IMR-90 (cell line): ENCODE measurements around the gene FERMT2. TPM values are rescaled to one million over a fixed set of nuclear protein-coding genes. Genes with fewer than 3 reads are reported as not detected.

ENCODE experiments used
- ATAC-seq: fragments of 200-7000 bp; cut with Tn5 transposase; 2 replicates; pipeline ENCODE4 v1.9.1; 2020; ENCODE audit warnings: low read depth, mild to moderate bottlenecking, moderate library complexity
- BruUV-seq: library from RNA; stranded (reverse); fragments of 400-500 nt; replicated peaks from 2 replicates; lab custom pipeline; 2021; lab: Mats Ljungman, UMichigan
- CTCF ChIA-PET: fragments of 300-600 bp; formaldehyde crosslinking; extraction: SDS; loops from one replicate; lab custom pipeline; 2021; ENCODE audit warnings: antibody characterized with exemption; lab: Yijun Ruan, JAX
- POLR2A ChIA-PET: fragments of 300-600 bp; sonication (Branson Sonifier 250); formaldehyde crosslinking; loops from one replicate; lab custom pipeline; 2022; ENCODE audit warnings: antibody characterized with exemption; ENCODE audit not compliant: unreplicated experiment; lab: Charles Lee
- DNase-seq: peaks from one replicate; pipeline ENCODE4 v3.0.0; 2013
- H2AFZ ChIP-seq: replicated peaks from 2 replicates; pipeline ENCODE3; 2013; ENCODE audit warnings: low read length, mild to moderate bottlenecking; ENCODE audit not compliant: poor library complexity
- H2AK5ac ChIP-seq: 2 replicates; pipeline ENCODE4 v1.6.1; 2013; ENCODE audit warnings: low read depth, low read length, inconsistent platforms
- H2AK9ac ChIP-seq: replicated peaks from 2 replicates; pipeline ENCODE3; 2013; ENCODE audit warnings: mild to moderate bottlenecking, low read depth, low read length, moderate library complexity; ENCODE audit not compliant: poor library complexity
- H2BK120ac ChIP-seq: 2 replicates; pipeline ENCODE4 v1.6.1; 2013; ENCODE audit warnings: low read depth, low read length, inconsistent platforms
- H2BK15ac ChIP-seq: 3 replicates; pipeline ENCODE4 v1.6.1; 2013; ENCODE audit warnings: low read depth, low read length, inconsistent platforms
- H2BK20ac ChIP-seq: 2 replicates; pipeline ENCODE4 v1.6.1; 2013; ENCODE audit warnings: low read depth, mild to moderate bottlenecking, inconsistent platforms, low read length, moderate library complexity
- H2BK5ac ChIP-seq: 2 replicates; pipeline ENCODE4 v1.6.1; 2013; ENCODE audit warnings: mild to moderate bottlenecking, low read depth, low read length, inconsistent platforms; ENCODE audit not compliant: poor library complexity, severe bottlenecking
- H3K14ac ChIP-seq: replicated peaks from 2 replicates; pipeline ENCODE4 v1.6.1; 2013; ENCODE audit warnings: low read depth, low read length, inconsistent platforms
- H3K18ac ChIP-seq: 2 replicates; pipeline ENCODE4 v1.6.1; 2013; ENCODE audit warnings: low read depth, low read length, control low read depth
- H3K23ac ChIP-seq: 2 replicates; pipeline ENCODE4 v1.6.1; 2013; ENCODE audit warnings: low read depth, low read length, inconsistent platforms
- H3K27ac ChIP-seq: 2 replicates; pipeline ENCODE4 v1.5.1; 2013; ENCODE audit warnings: mild to moderate bottlenecking, control low read depth, low read length; ENCODE audit not compliant: insufficient read depth
- H3K27me3 ChIP-seq: 2 replicates; pipeline ENCODE4 v1.6.1; 2013; ENCODE audit warnings: low read length; ENCODE audit not compliant: control insufficient read depth, insufficient read depth
- H3K36me3 ChIP-seq: 2 replicates; pipeline ENCODE4 v1.6.1; 2013; ENCODE audit warnings: low read length, mixed read lengths; ENCODE audit not compliant: control insufficient read depth, insufficient read depth
- H3K4ac ChIP-seq: 2 replicates; pipeline ENCODE4 v1.6.1; 2013; ENCODE audit warnings: low read depth, low read length, inconsistent platforms
- H3K4me1 ChIP-seq: 2 replicates; pipeline ENCODE4 v1.6.1; 2013; ENCODE audit warnings: low read length, mixed read lengths; ENCODE audit not compliant: control insufficient read depth, insufficient read depth
- H3K4me2 ChIP-seq: 2 replicates; pipeline ENCODE4 v1.6.1; 2013; ENCODE audit warnings: low read depth, mild to moderate bottlenecking, control low read depth, low read length, moderate library complexity
- H3K4me3 ChIP-seq: 2 replicates; pipeline ENCODE4 v1.5.1; 2013; ENCODE audit warnings: low read depth, mild to moderate bottlenecking, control low read depth, low read length, moderate library complexity; ENCODE audit not compliant: insufficient read depth
- H3K56ac ChIP-seq: 2 replicates; pipeline ENCODE4 v1.6.1; 2013; ENCODE audit warnings: low read length, inconsistent platforms; ENCODE audit not compliant: insufficient read depth; ENCODE audit errors: extremely low read depth
- H3K79me1 ChIP-seq, 2 experiments: 2 replicates each; pipeline ENCODE4 v1.6.1; 2013; ENCODE audit warnings: low read length in 2 of 2, inconsistent platforms in 1 of 2, low read depth in 1 of 2
- H3K9ac ChIP-seq: 2 replicates; pipeline ENCODE4 v1.6.1; 2013; ENCODE audit warnings: low read depth, low read length, control low read depth
- H3K9me1 ChIP-seq: 2 replicates; pipeline ENCODE4 v1.6.1; 2013; ENCODE audit warnings: low read length, inconsistent platforms; ENCODE audit not compliant: insufficient read depth
- H3K9me3 ChIP-seq: 2 replicates; pipeline ENCODE4 v1.6.1; 2013; ENCODE audit warnings: low read length; ENCODE audit not compliant: control insufficient read depth, insufficient read depth
- H4K20me1 ChIP-seq: 2 replicates; pipeline ENCODE4 v1.6.1; 2013; ENCODE audit warnings: low read length, inconsistent platforms; ENCODE audit not compliant: insufficient read depth
- H4K5ac ChIP-seq: 2 replicates; pipeline ENCODE4 v1.6.1; 2013; ENCODE audit warnings: mild to moderate bottlenecking, low read depth, low read length, control low read depth
- H4K8ac ChIP-seq, 2 experiments: 2 replicates each; pipeline ENCODE4 v1.6.1; 2013; ENCODE audit warnings: low read depth in 2 of 2, low read length in 2 of 2, control low read depth in 1 of 2, inconsistent platforms in 1 of 2
- H4K91ac ChIP-seq: 2 replicates; pipeline ENCODE4 v1.6.1; 2013; ENCODE audit warnings: low read depth, low read length, inconsistent platforms; ENCODE audit not compliant: insufficient read depth
- BHLHE40 ChIP-seq: fragments of 150-350 bp; IDR thresholded peaks from 2 replicates; pipeline ENCODE4 v1.6.1; 2016; ENCODE audit warnings: mild to moderate bottlenecking, low read depth, low read length
- CEBPB ChIP-seq: IDR thresholded peaks from 2 replicates; pipeline ENCODE4 v1.6.1; 2012; ENCODE audit warnings: low read depth, low read length, improper control_type of control experiment
- CHD1 ChIP-seq: IDR thresholded peaks from 2 replicates; pipeline ENCODE4 v1.6.1; 2012; ENCODE audit warnings: low read depth, low read length, improper control_type of control experiment
- MAFK ChIP-seq: IDR thresholded peaks from 2 replicates; pipeline ENCODE4 v1.6.1; 2012; ENCODE audit warnings: low read depth, low read length, improper control_type of control experiment
- MXI1 ChIP-seq: IDR thresholded peaks from 2 replicates; pipeline ENCODE4 v1.6.1; 2012; ENCODE audit warnings: low read depth, mild to moderate bottlenecking, low read length, moderate library complexity, borderline replicate concordance
- POLR2A ChIP-seq: IDR thresholded peaks from 2 replicates; pipeline ENCODE4 v1.6.1; 2012; ENCODE audit warnings: mild to moderate bottlenecking, low read depth, low read length
- RAD21 ChIP-seq: IDR thresholded peaks from 2 replicates; pipeline ENCODE4 v1.6.1; 2012; ENCODE audit warnings: low read length, improper control_type of control experiment
- RCOR1 ChIP-seq: IDR thresholded peaks from 2 replicates; pipeline ENCODE4 v1.6.1; 2012; ENCODE audit warnings: mild to moderate bottlenecking, low read length, improper control_type of control experiment; ENCODE audit not compliant: insufficient replicate concordance
- USF2 ChIP-seq: fragments of 150-350 bp; IDR thresholded peaks from 2 replicates; pipeline ENCODE4 v1.6.1; 2017; ENCODE audit warnings: mild to moderate bottlenecking, antibody characterized with exemption, low read length, low read depth
- WGBS, 2 experiments: methylation state at CpG; one replicate each; pipeline versions ENCODE4 v1.1.5 to v1.1.7; 2013; ENCODE audit warnings: missing lambda C conversion rate in 2 of 2; ENCODE audit not compliant: insufficient read length in 1 of 2; ENCODE audit errors: extremely low coverage in 2 of 2; 5-methylcytosine and 5-hydroxymethylcytosine counted together
- dilution Hi-C: fragments of 300-500 bp; cut with HindIII; formaldehyde crosslinking; loops from one replicate; pipeline ENCODE4 v1.14.3; 2018; ENCODE audit warnings: low sequenced_read_pairs; ENCODE audit not compliant: unreplicated experiment
- in situ Hi-C: fragments of 300-500 bp; cut with MboI; formaldehyde crosslinking; loops from 3 replicates; pipeline ENCODE4 v1.14.3; 2019; ENCODE audit warnings: low sequenced_read_pairs, inconsistent platforms, mixed read lengths
- intact Hi-C: fragments of 100-400 bp; cut with micrococcal nuclease; formaldehyde crosslinking; loops from 2 replicates; pipeline ENCODE4 v1.10.0; 2022
- polyA plus RNA-seq, 3 experiments: library from polyadenylated mRNA; depleted of rRNA; stranded (reverse); fragments of >200 nt; gene quantifications; 2 replicates each; pipeline ENCODE4 v1.2.3, GENCODE V29; 2012; ENCODE audit warnings: low replicate concordance in 1 of 3
- total RNA-seq: library from RNA; depleted of rRNA; stranded (reverse); fragments of >200 nt; gene quantifications from 2 replicates; pipeline ENCODE4 v1.2.3, GENCODE V29; 2012

Gene FERMT2
- total and polyA plus RNA-seq, 2 of the 4 experiments (the other 2 are of a cell fraction): 131 to 217 TPM

- Histone ChIP-seq H2AFZ (no peak overlapping the region), H3K36me3 (peaks cover 3% of the 10 kb centered on the region; the same call in 1 of the 2 replicates), H4K8ac (no peak overlapping the region), H3K27ac (no peak overlapping the region), H3K4me1 (peaks cover 11% of the 10 kb centered on the region), H3K4ac (no peak overlapping the region), H2BK15ac (no peak overlapping the region), H3K56ac (no peak overlapping the region), H3K27me3 (no peaks in the 10 kb centered on the region), H3K14ac (no peak overlapping the region), H3K4me2 (peak overlapping the region; percentile 50; the same call in 1 of the 2 replicates), H4K5ac (no peak overlapping the region), H3K9me3 (no peaks in the 10 kb centered on the region), H2BK120ac (no peak overlapping the region), H3K18ac (no peak overlapping the region), H3K4me3 (no peak overlapping the region), H2AK9ac (no peak overlapping the region), H2AK5ac (no peak overlapping the region), H3K9ac (no peak overlapping the region), H2BK5ac (no peak overlapping the region), H4K91ac (no peak overlapping the region), H2BK20ac (no peak overlapping the region), H3K9me1 (peaks cover 12% of the 10 kb centered on the region), H3K79me1 (peaks cover 0 to 63% of the 10 kb centered on the region in 2 experiments; a peak in 2 of 4 replicates), H3K23ac (no peak overlapping the region), H4K20me1 (peaks cover 96% of the 10 kb centered on the region)
- DNase-seq (no peak), ATAC-seq (no peak)
- ChIA-PET POLR2A (no interaction called here), CTCF (interaction anchor here (1.6 kb wide), 1 partner anchor 13 kb away, joined by 3 read pairs; no protein-coding TSS in a partner anchor)
- intact Hi-C loops (no loop called here), in situ Hi-C loops (no loop called here), dilution Hi-C loops (no loop called here)
- no CpG with 5 or more reads among the region's 3 CpGs for WGBS, 2 experiments
- TF ChIP-seq BHLHE40 (no peak), CHD1 (no peak), CEBPB (no peak), MXI1 (no peak), RCOR1 (no peak), MAFK (no peak), POLR2A (no peak), RAD21 (no peak), USF2 (no peak)
- BruUV-seq: no TSS peak
Measured at GRCh38 chr14:52935833-52936232, 15.0 kb downstream of the FERMT2 start.
